Islet of Langerhans (tissue), 1 donor: ENCODE data around the gene OR1D5.
"Not testable (repeated sequence)": the region's sequence is repeated elsewhere in the genome, so short reads cannot be mapped to it uniquely, and the experiment has no call there.

Experiments
- FAIRE-seq: peaks from one replicate; lab custom pipeline; 2011; peaks lifted over from hg19 to GRCh38; lab: Jason Lieb, UNC

OR1D5 gene

DNA sequence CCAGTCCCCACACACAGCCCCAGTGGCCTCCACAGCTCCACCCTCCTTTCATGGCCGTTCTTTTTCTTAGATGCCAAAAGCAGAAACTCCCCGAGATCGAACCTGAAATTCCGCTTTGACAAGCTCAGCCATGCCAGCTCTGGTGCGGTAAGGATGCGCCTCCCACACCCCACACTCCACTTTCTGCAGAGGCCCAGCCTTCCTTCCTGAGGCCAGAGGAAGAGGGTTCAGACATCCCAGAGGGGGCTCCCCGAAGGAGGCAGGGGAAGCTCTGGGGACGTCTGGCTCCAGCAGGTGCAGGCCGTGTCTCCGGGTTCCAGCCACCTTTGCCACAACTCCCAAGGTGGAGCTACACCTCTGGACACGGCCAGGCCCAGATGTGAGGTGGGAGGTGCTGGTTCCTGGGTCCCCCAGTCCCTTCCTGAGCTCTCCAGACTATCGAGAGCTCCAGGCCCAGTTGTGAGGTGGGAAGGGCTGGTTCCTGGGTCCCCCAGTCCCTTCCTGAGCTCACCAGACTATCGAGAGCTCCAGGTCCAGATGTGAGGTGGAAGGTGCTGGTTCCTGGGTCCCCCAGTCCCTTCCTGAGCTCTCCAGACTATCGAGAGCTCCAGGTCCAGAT is 32.4 kb downstream of the OR1D5 start:
- not testable (repeated sequence) for FAIRE-seq

DNA sequence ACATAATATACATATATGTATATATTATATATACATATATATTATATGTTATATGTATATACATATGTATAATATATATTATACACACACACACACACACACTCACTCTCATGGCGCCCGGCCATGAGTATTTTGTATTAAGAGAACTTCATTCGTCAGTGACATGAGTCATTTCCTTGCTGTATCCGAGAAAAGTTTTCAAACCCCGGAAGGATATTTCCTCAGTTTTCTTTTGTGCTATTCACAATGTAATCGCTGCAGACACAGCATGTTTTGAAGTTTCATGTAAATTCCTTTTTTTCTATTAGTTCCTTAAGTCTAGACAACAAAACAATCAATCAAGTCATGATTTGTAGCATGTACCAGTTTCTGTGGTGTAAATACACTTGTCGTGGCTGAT is 33.3 kb downstream of the OR1D5 start:
- no peak for FAIRE-seq

DNA sequence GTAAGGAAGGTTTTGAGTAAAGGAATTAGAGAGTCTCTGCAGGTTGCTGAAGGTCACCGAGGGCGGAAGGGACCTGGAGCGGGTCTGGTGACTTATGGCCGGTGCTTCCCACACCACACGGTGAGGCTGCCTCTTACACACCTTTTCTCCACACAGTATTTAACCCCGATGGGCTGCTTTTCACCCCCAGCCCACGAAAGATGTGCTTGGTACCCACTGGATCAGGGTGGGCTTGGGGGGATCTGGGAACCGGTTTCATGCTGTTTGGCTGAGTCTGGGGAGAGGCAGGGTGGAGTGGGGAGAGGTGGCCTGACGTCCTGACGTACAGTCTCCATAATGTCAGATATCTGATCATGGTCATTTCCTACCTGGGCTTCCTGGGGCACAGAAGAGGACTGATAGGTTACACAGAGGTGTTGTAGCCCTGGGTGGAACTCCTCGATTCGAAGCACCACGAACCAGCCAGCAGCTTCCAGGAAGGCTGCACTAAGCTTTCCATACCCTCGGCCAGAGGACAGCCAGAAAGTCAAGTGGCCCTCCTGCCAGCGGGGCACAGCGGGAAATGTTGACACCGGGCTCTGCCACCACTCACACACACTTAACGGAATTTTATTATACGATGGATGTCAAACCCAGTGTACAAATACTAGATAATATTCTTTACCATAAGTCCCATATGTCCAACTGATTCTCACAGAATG is 34.0 kb downstream of the OR1D5 start:
- no peak for FAIRE-seq

DNA sequence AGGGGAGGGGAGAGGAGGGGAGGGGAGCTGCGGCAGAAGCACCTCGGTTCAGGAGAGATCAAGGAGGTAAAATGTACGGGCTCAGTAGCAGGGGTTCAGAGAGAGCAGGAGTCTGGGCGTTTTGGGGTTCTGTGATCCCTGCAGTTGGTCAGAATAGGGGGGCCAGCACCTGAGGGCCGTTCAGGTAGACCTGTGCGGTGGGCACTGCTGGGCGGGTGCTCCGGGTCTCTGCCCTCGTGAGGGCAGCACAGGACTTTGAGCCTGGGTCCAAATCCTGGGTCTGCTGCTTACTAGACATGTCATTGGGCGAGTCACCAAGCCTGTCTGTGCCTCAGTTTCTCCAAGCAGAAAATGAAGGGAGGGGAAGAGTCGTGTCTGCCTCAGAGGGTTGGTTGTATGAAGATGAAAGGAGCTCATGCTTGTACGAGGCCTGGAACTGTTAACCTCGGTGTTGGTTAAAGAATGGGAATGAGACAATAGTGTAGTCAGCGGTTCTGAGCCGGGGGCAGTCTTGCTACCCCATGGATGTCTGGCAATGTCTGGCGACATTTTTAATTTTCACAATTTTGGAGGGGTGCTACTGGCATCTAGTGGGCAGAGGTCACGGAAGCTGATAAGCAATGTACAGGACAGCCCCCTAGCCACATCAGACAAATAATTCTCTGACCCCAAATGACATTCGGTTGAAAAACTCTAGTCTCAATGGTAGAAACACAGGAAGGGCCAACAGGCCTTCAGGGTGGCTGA is 35.4 kb downstream of the OR1D5 start:
- no peak for FAIRE-seq

DNA sequence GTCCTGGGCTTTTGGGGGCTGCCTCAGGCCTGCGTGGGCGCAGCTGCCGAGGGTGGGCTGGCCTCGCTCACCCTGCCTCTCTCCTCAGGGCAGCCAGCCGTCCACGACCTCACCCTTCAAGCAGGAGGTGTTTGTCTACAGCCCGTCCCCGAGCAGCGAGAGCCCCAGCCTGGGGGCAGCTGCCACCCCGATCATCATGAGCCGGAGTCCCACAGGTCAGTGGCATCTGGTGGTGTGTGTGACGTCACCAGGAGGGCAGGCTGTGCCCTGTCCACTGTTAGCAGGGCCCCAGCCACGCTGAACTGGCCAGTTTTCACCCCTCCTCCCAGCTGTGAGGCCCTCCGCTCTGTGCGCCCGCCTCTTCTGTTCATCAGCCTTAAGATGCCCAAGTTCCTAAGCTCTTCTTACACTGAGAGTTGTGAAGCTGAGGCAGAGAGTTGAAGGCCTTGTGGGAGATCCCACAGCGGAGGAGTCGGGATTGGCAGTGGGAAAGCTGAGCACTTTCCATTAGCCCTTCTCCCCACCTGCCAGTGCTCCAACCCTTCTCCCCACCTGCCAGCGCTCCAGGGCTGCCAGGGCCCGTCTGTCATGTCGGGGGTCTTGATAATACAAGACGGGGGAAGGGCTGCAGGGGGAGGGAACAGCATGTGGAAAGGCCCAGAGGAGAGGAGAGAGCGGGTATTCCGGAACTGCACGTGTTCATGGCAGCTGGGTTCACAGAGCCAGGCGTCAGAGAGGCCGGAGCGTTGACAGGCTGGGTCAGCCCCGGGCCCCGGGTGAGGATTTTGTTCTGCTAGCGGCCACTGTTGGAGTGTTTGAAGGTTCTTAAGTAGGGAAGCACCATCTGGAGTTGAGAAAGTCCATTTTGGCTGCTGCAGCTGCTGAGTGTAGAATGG is 36.3 kb downstream of the OR1D5 start:
- no peak for FAIRE-seq

DNA sequence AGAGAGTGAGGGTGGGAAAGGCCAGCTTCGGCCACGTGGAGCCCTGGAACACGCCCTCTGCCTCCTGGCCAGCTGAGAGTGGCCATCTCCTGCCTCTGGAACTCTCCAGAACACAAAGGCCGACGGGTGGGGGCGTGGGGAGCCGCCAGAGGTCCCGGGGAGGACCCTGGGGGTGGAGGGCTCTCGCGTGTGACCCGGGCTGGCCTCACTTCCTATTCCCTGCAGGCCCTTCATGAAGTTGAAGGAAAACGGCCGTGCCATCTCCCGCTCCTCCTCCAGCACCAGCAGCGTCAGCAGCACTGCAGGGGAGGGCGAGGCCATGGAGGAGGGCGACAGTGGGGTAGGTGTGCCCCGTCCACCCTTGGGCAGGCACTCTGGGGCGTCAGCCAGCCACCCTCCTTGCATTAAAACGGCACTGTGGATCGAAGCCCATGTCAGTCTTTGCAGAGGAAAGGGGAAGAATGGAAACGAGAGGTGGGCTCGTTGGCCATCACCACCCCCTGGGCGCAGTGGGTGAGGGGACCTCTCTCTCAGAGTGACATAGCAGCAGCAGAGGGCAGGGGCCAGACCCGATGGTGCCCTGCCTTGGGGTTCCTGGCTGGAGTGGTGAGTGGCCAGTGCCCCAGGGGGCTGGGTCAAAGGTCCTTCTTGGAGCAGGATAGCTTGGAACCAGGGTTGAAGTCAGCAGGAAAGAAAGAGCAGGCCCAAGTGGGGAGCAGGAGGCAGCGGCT is 37.1 kb downstream of the OR1D5 start:
- no peak for FAIRE-seq

DNA sequence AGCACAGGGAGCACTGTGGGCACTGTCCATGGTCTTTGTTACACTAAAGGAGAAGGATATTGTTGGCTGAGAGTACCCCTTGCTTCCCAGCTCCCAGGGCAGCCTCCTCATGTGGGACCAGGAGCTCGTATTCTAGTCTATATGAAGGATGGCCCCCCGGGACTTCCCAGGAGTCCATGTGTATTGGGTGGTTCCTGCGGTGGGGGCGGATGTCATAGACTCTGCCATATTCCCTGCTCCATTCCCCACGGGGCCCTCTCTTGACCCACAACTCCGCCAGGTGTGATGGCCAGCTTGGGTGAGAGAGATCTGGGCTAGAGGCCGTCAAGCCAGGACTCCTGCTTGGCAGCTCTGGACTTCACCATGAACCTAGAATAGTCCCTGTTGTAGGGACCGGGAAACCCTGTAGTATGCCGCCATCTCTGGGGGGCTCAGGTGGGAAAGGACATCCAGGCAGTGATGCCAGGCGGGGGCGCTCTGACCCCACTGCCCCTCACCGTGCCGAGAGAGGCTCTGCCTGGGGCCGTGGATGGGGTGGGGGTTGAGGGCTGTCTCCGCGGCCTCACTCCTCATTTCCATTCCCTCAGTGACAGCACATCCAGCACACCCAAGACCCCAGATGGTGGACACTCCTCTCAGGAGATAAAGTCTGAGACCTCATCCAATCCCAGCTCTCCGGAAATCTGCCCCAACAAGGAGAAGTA is 37.8 kb downstream of the OR1D5 start:
- no peak for FAIRE-seq

DNA sequence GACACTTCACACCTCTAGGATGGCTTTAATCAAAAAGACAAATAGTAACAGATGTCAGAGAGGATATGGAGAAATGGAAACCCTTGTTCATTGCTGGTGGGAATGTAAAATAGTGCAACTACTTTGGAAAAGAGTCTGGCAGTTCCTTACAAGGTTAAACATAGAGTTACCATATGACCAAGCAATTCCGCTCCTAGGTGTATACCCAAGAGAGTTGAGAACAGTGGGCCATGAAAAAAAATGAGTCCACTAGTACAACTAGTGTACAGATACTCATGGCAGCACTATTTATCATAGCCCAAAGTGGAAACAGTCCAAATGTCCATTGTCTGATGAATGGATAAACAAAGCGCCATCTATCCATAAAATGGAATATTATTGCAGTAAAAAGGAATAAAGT is 39.1 kb downstream of the OR1D5 start:
- FAIRE-seq, result no peak

DNA sequence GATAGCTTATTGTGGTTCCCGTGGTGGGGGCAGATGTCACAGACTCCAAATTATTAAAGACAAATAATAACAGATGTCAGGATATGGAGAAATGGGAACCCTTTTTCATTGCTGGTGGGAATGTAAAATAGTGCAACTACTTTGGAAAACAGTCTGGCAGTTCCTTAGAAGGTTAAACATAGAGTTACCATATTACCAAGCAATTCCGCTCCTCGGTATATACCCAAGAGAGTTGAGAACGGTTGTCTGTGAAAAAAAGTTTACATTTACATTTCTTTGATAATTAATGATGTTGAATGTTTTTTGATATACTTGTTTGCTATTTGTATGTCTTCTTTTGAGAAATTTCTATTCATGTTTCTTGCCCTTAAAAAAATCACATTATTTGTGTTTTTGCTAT is 41.2 kb downstream of the OR1D5 start:
- peak; percentile 72 for FAIRE-seq

DNA sequence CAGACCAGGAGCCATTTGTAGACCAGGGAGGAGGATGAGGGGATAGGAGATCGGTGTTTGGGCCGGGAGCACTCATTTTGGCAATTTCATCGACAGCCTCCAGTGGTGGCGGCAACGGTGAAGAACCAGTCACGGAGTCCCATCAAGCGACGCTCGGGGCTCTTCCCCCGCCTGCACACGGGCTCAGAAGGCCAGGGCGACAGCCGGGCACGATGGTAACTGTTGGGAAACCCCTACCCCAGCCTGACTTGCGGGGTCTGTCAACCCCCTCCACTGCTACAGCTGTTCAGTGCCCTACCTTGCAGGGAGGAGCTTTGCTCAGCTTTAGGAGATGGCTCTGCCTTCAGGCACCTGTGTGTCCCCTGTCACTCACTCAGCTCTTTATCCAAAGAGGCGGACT is 43.0 kb downstream of the OR1D5 start:
- FAIRE-seq, result no peak

DNA sequence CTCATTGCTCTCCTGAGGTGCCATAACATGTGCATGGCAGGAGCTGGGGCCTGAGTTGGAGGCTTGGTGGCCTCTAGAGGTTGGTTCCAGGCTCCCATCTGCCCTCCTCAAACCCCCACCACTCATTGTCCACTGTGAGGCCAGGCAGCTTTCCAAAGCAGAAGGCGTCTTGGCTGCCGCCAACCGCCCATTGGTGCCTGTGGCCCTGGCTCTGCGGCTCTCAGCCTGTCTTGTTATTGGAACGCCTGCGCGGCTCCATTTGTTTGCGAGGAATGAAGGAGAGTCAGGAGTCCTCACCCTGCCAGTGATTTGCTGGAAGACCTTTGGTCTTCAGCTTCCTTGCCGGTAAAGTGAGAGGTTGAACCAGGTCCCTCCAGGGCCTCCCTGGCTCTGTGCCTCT is 43.6 kb downstream of the OR1D5 start:
- FAIRE-seq, result no peak

DNA sequence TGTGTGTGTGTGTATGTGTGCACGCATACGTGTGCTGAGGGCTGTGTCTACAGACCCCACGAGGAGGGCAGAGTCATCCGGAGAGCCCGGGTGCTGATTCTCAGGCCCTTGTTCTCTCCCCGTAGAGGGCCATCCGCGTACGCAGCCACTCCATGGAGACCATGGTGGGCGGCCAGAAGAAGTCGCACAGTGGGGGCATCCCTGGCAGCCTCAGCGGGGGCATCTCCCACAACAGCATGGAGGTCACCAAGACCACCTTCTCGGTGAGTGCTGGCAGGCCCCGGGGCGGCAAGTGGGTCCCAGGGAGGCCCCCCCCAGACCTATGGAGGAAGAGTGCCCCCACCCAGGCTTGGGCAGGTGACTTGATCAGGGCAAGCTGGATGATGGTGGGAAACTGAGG is 45.5 kb downstream of the OR1D5 start:
- FAIRE-seq, result no peak

DNA sequence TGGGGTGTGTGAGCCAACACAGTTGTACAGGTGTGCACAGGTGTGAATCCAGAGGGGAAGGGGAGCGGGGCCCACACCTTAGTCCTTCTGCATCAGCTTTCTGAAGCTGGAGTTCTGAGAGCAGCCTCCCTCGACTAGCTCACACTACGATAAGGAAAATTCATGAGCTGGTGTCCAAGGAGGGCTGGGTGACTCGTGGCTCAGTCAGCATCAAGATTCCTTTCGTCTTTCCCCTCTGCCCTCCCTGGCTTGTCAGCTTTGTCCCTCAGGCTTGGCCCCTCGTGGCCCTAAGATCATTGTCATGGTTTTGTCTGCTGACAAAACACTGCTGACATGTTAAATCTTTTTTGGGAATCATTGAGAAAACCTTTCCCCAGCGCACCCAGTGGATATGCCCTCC is 47.5 kb downstream of the OR1D5 start:
- no peak for FAIRE-seq

DNA sequence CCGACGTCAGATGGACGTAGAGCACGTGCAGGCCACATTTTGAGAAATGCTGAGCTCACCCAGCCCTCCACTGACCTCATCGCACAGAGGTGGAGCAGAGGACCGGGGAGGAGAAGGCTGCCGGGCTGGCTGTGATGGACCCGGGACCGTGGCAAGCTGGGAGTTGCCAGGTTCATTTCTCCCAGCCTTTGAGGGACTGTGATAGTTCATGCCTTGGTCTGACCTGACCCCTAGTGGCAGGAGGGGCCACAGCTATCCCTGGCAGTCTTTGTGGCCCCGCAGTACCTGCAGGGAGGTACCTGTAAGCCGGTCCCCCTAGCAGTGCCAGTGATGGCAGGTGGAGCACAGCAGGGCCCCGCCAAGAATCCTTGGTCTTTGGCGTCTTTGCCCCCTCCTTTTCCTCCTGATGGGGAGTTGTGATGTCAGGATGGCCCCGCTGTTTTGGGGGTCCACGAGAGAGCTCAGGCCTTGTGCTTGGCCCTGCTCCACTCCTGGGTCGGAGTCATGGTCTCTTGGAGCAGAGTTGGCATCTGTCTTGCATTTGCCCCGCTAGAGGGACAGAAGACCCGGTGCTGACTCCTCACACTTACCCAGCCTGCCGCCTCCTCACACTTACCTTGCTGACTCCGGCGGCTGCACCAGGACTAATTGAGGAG is 50.4 kb downstream of the OR1D5 start:
- FAIRE-seq, result no peak
